HG03460 (cell line): Measurements from ENCODE around the gene HTRA1.

Experiments used
- ATAC-seq: cut with Tn5 transposase; IDR thresholded peaks from one replicate; pipeline ENCODE4 v1.9.1; 2021; ENCODE audit not compliant: unreplicated experiment

HTRA1 gene

GRCh38 chr10:122454603-122455080, 6.7 kb upstream of the HTRA1 start, which contains the start of gene ARMS2:
Gene ARMS2, plus strand, starts transcription at chr10:122454653. Its CDS starts 75 bp downstream, at chr10:122454728.
- ATAC-seq, result no peak

- ATAC-seq, result no peak
Observed at GRCh38 chr10:122455376-122456079, 5.8 kb upstream of the HTRA1 start.

- no peak for ATAC-seq
Observed at GRCh38 chr10:122457934-122458333, 3.4 kb upstream of the HTRA1 start.

- no peak for ATAC-seq
Observed at GRCh38 chr10:122458693-122459092, 2.7 kb upstream of the HTRA1 start.

GRCh38 chr10:122459561-122460273, 1.6 kb upstream of the HTRA1 start:
- ATAC-seq, result no peak

GRCh38 chr10:122460891-122461293, 461 bp upstream of the HTRA1 start:
- ATAC-seq, result no peak

- ATAC-seq, result no peak
Observed at GRCh38 chr10:122461729-122462532, 578 bp downstream of the HTRA1 start.

GRCh38 chr10:122462533-122463465, 1.4 kb downstream of the HTRA1 start:
- ATAC-seq, result no peak

- ATAC-seq, result no peak
Observed at GRCh38 chr10:122463466-122464249, 2.3 kb downstream of the HTRA1 start.

GRCh38 chr10:122464250-122464510, 2.8 kb downstream of the HTRA1 start:
- no peak for ATAC-seq

- ATAC-seq, result no peak
Observed at GRCh38 chr10:122464586-122464985, 3.2 kb downstream of the HTRA1 start.

GRCh38 chr10:122465401-122466040, 4.2 kb downstream of the HTRA1 start:
- ATAC-seq, result no peak

GRCh38 chr10:122466951-122467381, 5.6 kb downstream of the HTRA1 start:
- no peak for ATAC-seq

- ATAC-seq, result no peak
Observed at GRCh38 chr10:122467701-122468100, 6.3 kb downstream of the HTRA1 start.

GRCh38 chr10:122468307-122468925, 7.1 kb downstream of the HTRA1 start:
- ATAC-seq, result no peak

- no peak for ATAC-seq
Observed at GRCh38 chr10:122468926-122469781, 7.8 kb downstream of the HTRA1 start.

- no peak for ATAC-seq
Observed at GRCh38 chr10:122469848-122470247, 8.5 kb downstream of the HTRA1 start.
